ENCODE data around the gene GPC6.

The GPC6 gene

GRCh38 chr13:93744033-93744432 is 517.4 kb downstream of the GPC6 start:
- no peak overlapping the region for H3K4me3 ChIP-seq (ENCODE audit: low read depth, low read length)
- no peak for TF ChIP-seq CTCF (IDR thresholded peaks at IDR 0.05; ENCODE audit: borderline replicate concordance, insufficient read depth, low read depth, low read length)

- TF ChIP-seq CTCF (IDR thresholded peaks at IDR 0.05; ENCODE audit: borderline replicate concordance, insufficient read depth, low read depth, low read length): no peak
- no peak overlapping the region for H3K4me3 ChIP-seq (ENCODE audit: low read depth, low read length)
Observed at GRCh38 chr13:93744886-93745285, 518.3 kb downstream of the GPC6 start.

GRCh38 chr13:93745884-93746283 is 519.3 kb downstream of the GPC6 start:
- H3K4me3 ChIP-seq (ENCODE audit: low read depth, low read length): no peak overlapping the region
- no peak for TF ChIP-seq CTCF (IDR thresholded peaks at IDR 0.05; ENCODE audit: borderline replicate concordance, insufficient read depth, low read depth, low read length)

- H3K4me3 ChIP-seq (ENCODE audit: low read depth, low read length): no peak overlapping the region
- no peak for TF ChIP-seq CTCF (IDR thresholded peaks at IDR 0.05; ENCODE audit: borderline replicate concordance, insufficient read depth, low read depth, low read length)
Observed at GRCh38 chr13:93746589-93746988, 520.0 kb downstream of the GPC6 start.

GRCh38 chr13:93750676-93751075 is 524.1 kb downstream of the GPC6 start:
- TF ChIP-seq CTCF (IDR thresholded peaks at IDR 0.05; ENCODE audit: borderline replicate concordance, insufficient read depth, low read depth, low read length): no peak
- no peak overlapping the region for H3K4me3 ChIP-seq (ENCODE audit: low read depth, low read length)

GRCh38 chr13:93751117-93751516 is 524.5 kb downstream of the GPC6 start:
- no peak for TF ChIP-seq CTCF (IDR thresholded peaks at IDR 0.05; ENCODE audit: borderline replicate concordance, insufficient read depth, low read depth, low read length)
- no peak overlapping the region for H3K4me3 ChIP-seq (ENCODE audit: low read depth, low read length)

GRCh38 chr13:93752541-93752940 is 525.9 kb downstream of the GPC6 start:
- TF ChIP-seq CTCF (IDR thresholded peaks at IDR 0.05; ENCODE audit: borderline replicate concordance, insufficient read depth, low read depth, low read length): no peak
- H3K4me3 ChIP-seq (ENCODE audit: low read depth, low read length): no peak overlapping the region

Measured in GM12875 (cell line).